ENCODE measurements around the gene ZNF646.
A peak's percentile ranks its signal among the peaks of the same experiment; 100 is the strongest.

Gene ZNF646

GRCh38 chr16:31108035-31108793, 34.0 kb downstream of the ZNF646 start, which contains the start of gene BCKDK:
BCKDK (plus strand) TSS chr16:31108386; CDS start chr16:31109224, 838 bp downstream.
- peak within 1 kb of the TSS; percentile 85 for H3K9ac ChIP-seq (ENCODE audit: low read depth, low read length)

DNA sequence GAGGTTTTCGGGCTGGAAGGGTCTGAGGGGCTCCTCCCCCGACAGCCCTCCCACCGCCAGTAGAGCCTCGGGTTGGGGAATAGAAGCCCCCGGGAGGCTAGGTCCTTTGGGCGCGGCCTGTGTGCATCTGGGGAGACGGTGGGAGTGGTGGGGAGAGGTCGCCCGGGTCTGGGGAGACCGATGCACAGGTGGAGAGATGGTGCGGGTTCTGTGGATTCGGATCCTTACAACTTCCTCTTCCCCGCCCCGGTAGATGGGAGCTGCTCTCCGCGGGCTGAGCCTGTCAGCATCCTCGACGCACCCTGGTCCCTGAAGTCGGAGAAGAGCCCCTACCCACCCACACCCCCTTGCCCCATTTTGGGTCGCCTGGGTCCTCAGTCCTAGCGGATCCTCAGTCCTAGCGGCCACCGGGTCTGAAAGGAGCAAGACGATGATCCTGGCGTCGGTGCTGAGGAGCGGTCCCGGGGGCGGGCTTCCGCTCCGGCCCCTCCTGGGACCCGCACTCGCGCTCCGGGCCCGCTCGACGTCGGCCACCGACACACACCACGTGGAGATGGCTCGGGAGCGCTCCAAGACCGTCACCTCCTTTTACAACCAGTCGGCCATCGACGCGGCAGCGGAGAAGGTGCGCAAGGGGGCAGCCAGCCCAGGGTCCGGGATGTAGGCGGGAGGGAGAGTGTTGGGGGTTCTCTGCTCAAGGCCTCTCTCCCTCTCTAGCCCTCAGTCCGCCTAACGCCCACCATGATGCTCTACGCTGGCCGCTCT, 34.8 kb downstream of the ZNF646 start:
- peaks cover 19% of the 10 kb centered on the region for H3K79me2 ChIP-seq (ENCODE audit: insufficient read depth, low read length)
- no peaks in the 10 kb centered on the region for H4K20me1 ChIP-seq (ENCODE audit: insufficient read depth, low read length)
- H3K4me3 ChIP-seq (ENCODE audit: low read depth in 1 of 2, low read length in 2 of 2), result peak overlapping the region; percentile 74 to 83
- peak overlapping the region; percentile 85 for H3K9ac ChIP-seq (ENCODE audit: low read depth, low read length)
- TF ChIP-seq EZH2 (IDR thresholded peaks at IDR 0.05; ENCODE audit: borderline replicate concordance, low read depth, low read length, severe bottlenecking), result no peak
- no peaks in the 10 kb centered on the region for H3K9me3 ChIP-seq (ENCODE audit: insufficient read depth, low read length, severe bottlenecking)
- H3K4me2 ChIP-seq (ENCODE audit: insufficient read depth, low read length), result peak overlapping the region; percentile 87
- H3K27ac ChIP-seq (ENCODE audit: low read length), result peak overlapping the region; percentile 71
- DNase-seq, result no peak
- H3K27me3 ChIP-seq (ENCODE audit: insufficient read depth, low read length, poor library complexity), result no peaks in the 10 kb centered on the region
- H3K36me3 ChIP-seq (ENCODE audit: insufficient read depth, low read length), result peaks cover 42% of the 10 kb centered on the region
- peaks cover 25% of the 10 kb centered on the region for H3K4me1 ChIP-seq (ENCODE audit: insufficient read depth, low read length)
- peak overlapping the region; percentile 92; the same call in 1 of the 2 replicates for H2AFZ ChIP-seq (ENCODE audit: low read depth, low read length)
- no peak for ATAC-seq (ENCODE audit: insufficient read depth, low read depth)

More at GRCh38 chr16:31108035-31108793, 34.0 kb downstream of the ZNF646 start, which contains the start of gene BCKDK:
- Histone ChIP-seq H2AFZ (ENCODE audit: low read depth, low read length) (peak within 1 kb of the TSS; percentile 92), H3K4me3 (ENCODE audit: low read depth in 1 of 2, low read length in 2 of 2) (peak within 1 kb of the TSS; percentile 74 to 83), H3K4me2 (ENCODE audit: insufficient read depth, low read length) (peak within 1 kb of the TSS; percentile 87), H3K36me3 (ENCODE audit: insufficient read depth, low read length) (peaks cover 40% of the 10 kb centered on the region), H3K4me1 (ENCODE audit: insufficient read depth, low read length) (peaks cover 25% of the 10 kb centered on the region), H3K79me2 (ENCODE audit: insufficient read depth, low read length) (peaks cover 19% of the 10 kb centered on the region), H3K27ac (ENCODE audit: low read length) (peak within 1 kb of the TSS; percentile 71), H3K9me3 (ENCODE audit: insufficient read depth, low read length, severe bottlenecking) (no peaks in the 10 kb centered on the region), H3K27me3 (ENCODE audit: insufficient read depth, low read length, poor library complexity) (no peaks in the 10 kb centered on the region), H4K20me1 (ENCODE audit: insufficient read depth, low read length) (no peaks in the 10 kb centered on the region)
- ATAC-seq (ENCODE audit: insufficient read depth, low read depth) (peak; percentile 95), DNase-seq (peak; percentile 81)
- TF ChIP-seq EZH2 (IDR thresholded peaks at IDR 0.05; ENCODE audit: borderline replicate concordance, low read depth, low read length, severe bottlenecking) (no peak), CTCF (IDR thresholded peaks at IDR 0.05; ENCODE audit: borderline replicate concordance, extremely low read depth, low read length, poor library complexity, severe bottlenecking) (no peak)

- Histone ChIP-seq H3K27me3 (ENCODE audit: insufficient read depth, low read length, poor library complexity) (no peaks in the 10 kb centered on the region), H3K9ac (ENCODE audit: low read depth, low read length) (peak overlapping the region; percentile 85; the same call in 1 of the 2 replicates), H3K4me2 (ENCODE audit: insufficient read depth, low read length) (peak overlapping the region; percentile 87), H3K79me2 (ENCODE audit: insufficient read depth, low read length) (peaks cover 19% of the 10 kb centered on the region), H4K20me1 (ENCODE audit: insufficient read depth, low read length) (no peaks in the 10 kb centered on the region), H3K27ac (ENCODE audit: low read length) (no peak overlapping the region), H3K9me3 (ENCODE audit: insufficient read depth, low read length, severe bottlenecking) (no peaks in the 10 kb centered on the region), H3K4me3 (ENCODE audit: low read depth in 1 of 2, low read length in 2 of 2) (peak overlapping the region in 1 of 2 experiments; percentile 74; a peak in 2 of 4 replicates), H3K4me1 (ENCODE audit: insufficient read depth, low read length) (peaks cover 25% of the 10 kb centered on the region), H3K36me3 (ENCODE audit: insufficient read depth, low read length) (peaks cover 42% of the 10 kb centered on the region), H2AFZ (ENCODE audit: low read depth, low read length) (no peak overlapping the region)
- DNase-seq (no peak), ATAC-seq (ENCODE audit: insufficient read depth, low read depth) (no peak)
- TF ChIP-seq EZH2 (IDR thresholded peaks at IDR 0.05; ENCODE audit: borderline replicate concordance, low read depth, low read length, severe bottlenecking) (no peak), CTCF (IDR thresholded peaks at IDR 0.05; ENCODE audit: borderline replicate concordance, extremely low read depth, low read length, poor library complexity, severe bottlenecking) (no peak)
These were observed 35.4 kb downstream of the ZNF646 start for GRCh38 chr16:31109622-31110021.
